Occipital lobe (tissue), 2 donors: ENCODE results near the gene ITPR2. TPM values are rescaled to one million over a fixed set of nuclear protein-coding genes. Genes with fewer than 3 reads are reported as not detected.
A peak's percentile ranks its signal among the peaks of the same experiment; 100 is the strongest.

Experiments
- DNase-seq: peaks from one replicate; lab custom pipeline; 2025; lab: John Stamatoyannopoulos, UW
- total RNA-seq: library from RNA; depleted of rRNA; stranded (reverse); fragments of >200 nt; gene quantifications from one replicate; pipeline ENCODE4 v1.2.3, GENCODE V29; 2014

The ITPR2 gene
- total RNA-seq, 1 donor from 2014 or later, result 31.0 TPM

DNA sequence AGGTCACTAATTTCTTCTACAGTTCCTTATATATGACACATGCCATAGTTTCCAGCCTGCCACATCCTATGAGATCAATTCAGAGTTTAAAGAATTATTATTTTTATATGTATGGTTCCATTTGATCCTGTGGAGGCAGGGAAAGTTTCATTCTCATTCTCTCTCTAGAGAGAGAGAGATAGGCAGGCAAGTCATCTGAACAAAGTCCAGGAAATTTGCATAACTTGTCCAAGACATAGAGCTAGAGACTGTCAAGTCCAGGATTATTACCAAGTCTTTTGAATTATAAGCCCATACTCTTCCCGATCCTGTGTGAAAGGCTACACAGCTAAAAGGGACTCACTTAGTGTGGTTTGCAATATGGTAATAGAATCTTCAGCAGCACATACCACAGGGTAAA is 422.3 kb downstream of the ITPR2 start:
- DNase-seq, result no peak

DNA sequence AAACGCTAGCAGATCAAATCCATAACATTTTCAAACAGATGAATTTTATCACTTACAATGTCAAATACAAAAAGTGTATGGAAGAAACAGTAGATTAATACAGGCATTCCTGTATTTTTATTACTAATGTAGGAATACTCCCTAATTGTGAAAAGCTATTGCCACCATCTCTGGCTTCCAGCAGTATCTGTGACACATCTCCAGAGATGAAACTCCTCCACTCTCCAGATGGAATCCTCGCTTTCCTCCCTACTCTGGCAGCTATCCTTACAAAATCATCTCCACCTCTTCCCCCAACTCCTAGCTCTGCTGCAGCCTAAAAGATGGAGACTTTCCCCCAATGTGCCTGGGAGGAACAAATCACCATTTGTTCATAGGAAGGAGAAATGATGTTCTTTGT is 426.2 kb downstream of the ITPR2 start:
- peak; percentile 14 for DNase-seq

DNA sequence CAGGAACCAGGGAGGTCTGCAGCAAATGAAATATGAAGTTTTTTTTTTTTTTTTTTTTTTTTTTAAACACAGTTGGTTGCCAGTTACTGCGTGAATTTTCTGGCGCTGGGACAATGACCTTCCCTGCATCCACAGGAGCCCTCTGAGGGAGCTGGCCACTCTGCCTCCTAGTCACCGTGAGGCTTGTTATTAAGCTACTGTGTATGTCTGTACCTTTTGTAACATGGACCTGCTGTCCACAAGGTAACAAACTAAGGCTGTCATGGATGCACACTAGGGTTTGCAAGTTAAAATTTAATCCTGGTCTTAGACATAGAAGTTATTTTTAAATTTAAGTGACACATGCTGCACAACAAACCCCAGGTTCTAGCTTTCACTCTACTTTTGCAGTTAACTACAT is 426.6 kb downstream of the ITPR2 start:
- no peak for DNase-seq

DNA sequence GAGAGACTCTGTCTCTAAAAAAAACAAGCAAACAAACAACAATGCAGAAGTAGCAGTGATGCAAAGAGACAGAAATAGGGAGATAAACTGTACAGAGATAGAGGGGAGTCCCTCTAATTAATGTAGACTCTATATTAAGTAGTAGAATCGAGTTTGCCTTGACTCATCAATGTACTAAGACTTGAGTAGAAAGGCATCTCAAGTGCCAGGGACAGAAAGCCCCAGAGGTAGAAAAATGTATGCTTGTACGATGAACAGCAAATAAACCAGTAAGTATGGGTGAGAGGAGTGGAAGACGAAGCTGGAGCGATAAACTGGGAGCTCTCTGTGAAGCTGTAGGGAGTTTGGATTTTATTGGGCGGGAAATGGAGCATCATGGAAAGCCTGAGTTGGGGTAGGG is 429.4 kb downstream of the ITPR2 start:
- DNase-seq, result no peak

DNA sequence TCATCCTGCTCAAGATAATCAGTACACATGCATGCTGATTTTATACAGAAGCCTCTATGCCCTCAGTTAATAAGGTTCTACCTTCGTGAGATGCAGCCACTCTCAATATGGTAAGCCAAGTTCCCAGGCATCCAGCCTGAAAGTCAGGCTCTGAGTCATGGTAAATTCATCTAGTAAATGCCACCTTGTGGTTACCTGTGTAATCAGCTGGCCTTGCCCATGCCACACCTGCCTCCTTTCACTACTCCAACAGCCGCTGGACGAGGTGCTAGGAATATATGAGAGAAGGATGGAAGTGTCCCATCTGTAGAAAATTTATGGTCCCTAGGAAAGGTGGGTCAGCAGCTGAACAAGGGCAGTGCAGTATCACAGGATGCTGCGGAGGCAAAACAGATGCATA is 430.3 kb downstream of the ITPR2 start:
- DNase-seq, result no peak

DNA sequence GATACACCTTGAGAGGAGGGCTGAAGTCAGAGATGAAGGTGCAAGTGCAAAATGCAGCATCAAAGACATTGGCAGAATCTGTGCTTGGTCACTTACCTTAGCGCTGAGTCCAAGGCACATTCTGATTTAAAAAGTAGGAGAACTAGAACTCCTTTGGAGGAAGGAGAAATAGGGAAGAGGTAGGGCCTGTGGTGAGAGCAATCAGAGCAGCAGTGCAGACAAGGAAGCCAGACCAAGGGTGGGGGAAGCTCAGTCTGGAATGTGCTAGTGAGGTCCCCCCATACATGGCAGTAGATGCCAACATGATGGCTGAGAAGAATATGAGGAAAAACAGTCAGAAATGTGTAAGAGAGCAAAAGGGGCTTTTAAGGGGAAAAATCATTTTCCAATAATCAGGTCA is 431.1 kb downstream of the ITPR2 start:
- DNase-seq, result no peak

DNA sequence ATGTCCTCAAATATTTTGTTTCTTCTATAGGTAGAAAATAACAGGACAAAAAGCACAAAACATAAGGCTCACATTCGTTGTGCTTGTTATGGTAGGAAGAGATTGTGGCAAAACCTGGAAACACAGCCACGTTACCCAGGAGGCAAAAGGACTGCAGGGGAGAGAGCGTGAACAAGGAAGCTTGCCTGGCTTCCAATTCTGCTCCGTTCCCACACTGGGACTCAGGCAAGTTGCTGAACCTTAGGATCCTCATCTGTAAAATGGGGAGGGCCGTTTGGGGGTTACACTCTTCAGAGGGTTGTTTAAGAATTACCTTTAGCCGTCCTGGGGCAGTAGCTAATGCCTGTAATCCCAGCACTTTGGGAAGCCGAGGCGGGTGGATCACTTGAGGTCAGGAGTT is 432.4 kb downstream of the ITPR2 start:
- DNase-seq, result no peak

DNA sequence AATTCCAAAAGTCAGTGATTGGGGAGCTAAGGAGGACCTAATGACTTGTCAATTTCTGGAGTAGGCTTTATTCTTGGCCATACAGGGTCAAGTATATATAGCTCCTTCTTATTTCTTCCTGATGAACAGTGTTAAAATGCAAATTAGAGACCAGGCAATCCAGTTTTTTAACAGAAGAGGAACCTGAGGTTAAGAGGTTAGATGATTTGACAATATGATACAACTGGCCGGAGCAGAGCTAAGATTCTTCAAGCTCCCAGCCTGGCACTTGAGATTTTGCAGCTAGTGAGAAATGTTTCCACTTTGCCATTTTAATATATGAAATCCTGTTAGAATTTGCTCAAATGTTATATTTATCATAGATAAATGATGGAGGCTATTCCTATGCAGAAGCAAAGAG is 433.6 kb downstream of the ITPR2 start:
- DNase-seq, result no peak

DNA sequence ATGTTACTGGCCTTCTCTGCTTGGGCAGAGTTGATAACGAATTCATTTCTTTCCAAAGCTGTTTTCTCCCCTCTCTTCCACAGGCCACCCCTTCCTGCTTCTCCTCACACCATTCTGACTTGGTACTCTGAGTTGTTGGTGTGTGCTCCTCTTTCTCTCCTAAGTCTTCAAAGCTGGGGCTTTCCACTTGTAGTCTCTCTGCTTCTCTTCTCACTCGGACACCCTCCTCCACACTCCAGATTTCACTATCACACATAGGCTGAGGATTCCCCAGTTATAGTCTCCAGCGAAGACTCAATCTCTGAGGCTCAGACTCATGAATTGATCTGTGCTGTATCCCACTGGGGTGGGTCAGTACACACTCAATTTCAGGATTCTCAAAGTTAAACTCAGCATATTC is 436.6 kb downstream of the ITPR2 start:
- DNase-seq, result no peak

DNA sequence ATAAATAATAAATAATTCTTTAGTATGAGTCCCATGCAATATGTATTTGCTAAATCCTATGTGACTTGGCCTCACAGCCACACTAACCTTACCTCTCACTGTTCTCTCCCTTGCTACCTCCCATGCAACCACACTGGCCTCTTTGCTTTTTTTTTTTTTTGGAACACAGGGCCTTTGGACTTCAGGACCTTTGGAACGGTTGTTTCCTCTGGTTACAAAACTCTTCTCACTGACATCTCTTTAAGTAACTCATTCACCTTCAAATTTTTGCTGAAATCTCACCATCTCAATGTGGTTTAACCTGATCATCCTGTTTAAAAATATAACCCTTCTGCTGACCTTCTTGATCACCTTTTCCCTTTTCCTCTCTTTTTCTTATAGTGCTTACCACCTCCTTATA is 443.7 kb downstream of the ITPR2 start:
- DNase-seq, result no peak

DNA sequence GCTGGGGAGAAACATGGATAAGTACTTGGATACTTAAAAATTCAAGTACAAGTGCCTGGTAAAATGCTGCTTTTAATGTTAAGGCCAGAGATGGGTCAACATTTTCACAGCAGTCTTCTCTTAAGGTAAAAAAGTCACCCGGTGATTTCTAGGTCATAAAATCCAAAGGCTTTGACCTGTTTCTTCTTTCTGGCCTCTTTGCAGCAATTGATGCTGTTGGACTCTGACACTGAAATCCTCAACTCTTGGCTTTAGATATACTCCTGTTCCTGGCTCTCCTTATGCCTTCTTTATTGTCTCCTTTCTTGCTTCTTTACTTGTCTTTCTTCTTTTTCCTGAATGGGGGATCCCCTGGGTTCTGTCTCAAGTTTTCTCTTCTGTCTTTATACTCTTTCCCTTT is 448.5 kb downstream of the ITPR2 start:
- DNase-seq, result no peak

DNA sequence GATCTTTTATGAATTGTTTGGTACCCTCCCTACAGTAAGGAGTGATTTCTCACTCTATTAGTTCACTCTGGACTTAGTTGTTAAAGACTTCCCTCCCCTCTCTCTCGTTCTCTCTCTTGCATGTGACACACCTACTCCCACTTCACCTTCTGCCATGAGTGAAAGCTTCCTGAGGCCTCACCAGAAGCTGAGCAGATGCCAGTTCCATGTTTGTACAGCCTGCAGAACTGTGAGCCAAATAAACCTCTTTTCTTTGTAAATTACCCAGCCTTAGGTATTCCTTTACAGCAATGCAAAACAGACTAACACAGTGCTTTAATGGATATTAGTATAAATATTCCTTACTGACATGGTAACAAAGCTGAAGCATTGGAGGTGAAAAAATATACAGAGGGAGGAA is 450.0 kb downstream of the ITPR2 start:
- no peak for DNase-seq

DNA sequence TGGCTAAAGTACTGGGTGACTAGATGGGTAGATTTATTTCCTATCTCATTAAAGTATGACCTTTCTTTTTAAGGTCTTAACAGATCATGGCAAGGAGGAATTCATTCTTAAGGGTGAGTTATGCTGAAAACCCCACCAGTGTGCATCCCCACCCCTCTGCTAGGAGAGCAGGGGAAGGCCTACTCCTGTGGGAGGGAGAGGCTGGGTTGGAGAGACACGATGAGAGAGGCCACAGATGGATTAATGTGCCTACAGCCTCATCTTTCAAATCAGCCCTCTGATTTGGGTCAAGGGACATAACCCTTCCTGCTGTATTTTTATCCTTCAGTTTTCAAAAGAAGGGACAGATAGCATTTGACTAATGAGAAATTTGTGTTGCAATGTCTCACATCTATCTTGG is 452.1 kb downstream of the ITPR2 start:
- DNase-seq, result no peak

DNA sequence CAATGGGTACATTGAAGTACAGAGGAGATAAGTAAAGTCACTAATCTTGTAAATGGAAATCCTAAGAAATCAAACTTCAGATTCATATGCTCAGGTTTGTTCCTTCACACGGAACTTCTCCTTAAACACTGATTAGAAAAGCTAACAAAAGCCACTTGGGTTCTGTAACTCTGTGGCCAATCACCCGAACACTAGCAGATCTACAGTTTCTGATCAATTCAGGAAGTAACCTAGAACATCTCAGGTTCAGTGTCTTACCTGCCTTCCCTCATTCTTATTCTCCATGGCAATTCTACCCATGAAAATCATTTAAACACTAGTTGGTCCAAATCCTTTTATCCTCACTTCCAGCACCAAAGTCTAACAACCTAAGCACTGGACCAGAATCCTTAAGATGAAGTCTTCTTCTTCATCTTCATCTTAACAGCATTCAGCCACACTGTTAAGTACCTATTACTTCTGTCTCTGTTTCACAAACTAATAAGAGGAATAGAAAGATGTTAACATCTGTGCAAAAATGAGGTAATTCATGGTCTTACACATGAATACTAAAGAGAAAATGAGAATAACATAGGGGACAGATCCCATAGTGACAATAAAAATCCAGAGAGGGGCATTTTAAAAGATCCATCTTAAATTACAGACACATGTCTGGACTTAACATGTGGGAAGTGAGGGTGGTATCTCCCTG is 453.1 kb downstream of the ITPR2 start:
- no peak for DNase-seq

DNA sequence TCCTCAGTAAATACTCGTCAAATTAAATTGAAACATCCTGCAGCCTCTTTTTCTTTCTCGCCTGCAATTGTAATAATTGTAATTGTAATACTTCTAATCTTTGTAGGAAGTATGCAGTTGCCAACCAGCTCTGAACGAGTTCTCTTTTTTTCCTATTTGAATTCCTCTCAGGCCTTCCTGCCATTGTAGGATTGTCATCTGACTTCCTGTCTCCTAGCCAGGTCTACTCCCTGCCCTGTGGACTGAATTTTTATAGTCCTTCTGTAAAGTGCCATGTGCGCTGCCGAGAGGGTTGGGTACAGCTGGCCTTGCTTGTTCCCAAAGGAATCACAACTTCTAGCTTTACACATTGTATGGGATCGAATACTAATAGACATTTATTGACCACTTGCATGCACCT is 454.3 kb downstream of the ITPR2 start:
- DNase-seq, result peak; percentile 3

DNA sequence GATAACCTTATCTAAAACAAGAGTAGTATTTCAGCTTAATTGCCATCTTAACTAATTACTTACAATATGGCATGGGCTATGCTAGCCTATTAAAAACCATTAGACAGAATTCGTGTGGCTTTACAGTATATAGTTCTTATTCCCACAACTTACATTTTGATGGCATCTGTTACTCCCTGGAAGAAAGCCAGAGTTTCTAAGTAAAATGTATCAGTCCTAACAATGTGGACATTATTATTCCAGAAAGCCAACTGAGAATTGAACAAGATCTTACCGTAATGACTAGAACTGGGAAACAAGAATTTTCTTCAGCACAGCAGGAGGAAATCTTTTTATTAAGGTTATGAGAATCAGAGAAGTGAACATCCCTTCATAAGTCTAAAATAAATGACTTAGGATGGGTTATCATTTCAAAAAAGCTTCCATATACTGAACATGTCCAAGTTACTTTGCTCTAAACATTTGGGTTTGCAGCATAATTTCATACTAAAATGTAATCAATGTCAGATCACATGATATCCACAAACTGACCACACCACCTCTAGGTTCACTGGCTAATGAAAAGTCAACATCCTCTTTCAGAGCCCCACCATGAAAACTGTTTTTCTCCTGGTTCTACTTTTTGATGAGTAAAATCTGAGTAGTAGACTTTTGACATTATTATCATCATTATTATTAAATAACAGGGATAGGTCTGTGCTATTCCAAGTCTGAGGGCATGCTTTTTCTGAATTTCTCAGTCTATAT is 457.9 kb downstream of the ITPR2 start:
- DNase-seq, result no peak

DNA sequence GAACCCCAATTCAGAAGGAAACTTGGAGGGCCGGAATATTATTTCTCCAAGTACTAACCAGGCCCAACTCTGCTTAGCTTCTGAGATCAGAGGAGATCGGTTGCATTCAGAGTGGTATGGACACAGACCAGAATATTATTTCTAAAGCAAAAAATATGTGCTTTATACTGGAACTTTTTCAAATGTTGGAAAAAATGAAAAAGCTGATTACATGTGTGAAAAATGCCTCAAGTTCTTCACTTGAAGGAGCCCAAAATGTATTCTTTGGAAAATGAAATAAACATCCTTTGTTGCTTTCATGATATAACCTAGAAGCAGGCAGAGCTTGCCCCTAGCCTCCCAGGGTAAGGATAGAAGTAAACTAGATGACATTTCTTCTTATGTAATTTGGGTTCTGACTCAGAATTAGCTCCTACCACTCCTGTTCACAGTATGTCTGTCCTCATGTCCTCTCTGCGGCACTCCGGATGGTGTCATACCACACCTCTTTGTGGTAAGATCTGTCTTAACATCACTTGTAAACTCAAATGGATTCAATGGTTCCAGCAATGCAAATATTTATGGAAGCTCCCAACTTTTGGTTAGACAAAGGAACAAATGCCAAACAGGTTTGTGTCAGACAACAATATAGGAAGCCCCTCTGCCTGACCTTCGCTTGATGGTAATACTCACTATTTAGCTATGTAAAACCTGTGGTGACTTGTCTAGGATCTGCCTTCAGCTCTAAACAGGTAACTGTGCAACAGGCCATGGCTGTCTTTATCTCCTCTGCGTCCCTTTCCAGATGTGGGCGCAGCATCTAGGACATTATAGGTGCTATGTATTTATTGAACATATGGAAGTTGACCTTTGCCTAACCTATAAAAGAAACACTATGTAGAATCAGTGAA is 459.1 kb downstream of the ITPR2 start:
- no peak for DNase-seq

DNA sequence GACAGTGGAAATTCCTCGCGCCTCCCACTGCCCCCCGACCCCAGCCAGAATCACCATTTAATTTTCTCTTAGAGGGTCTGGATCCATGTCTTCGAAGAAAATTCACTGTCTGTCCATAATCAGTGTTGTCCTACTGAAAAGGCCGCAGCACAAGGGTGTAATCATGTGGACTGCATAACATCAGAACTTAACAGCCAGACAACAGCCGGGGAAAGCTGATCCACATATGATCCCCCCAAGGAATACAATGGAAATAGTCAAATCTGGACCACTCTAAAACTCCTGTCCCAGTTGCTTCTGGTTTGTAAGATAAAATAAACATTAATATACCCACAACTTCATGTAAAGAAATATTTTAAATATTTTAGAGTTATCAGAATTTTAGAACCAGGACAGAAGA is 460.1 kb downstream of the ITPR2 start:
- DNase-seq, result no peak

DNA sequence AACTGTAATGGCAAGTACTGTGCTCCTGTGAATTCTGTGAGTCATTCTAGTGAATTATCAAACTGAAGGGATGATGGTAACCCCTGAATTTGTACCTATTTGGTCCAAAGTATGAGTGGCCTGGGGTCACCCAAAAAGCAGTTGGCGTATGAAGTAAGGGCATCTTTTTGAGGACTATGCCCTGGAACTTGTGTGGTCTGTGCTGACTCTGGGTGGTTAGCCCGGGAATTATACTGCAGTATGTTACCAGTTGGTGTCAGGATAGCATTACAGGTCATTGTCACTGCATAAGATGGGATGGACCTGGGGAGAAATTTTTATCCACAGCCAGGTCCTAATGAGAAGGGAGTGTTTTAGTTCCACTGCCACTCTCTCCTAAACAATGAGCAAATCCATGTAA is 462.9 kb downstream of the ITPR2 start:
- DNase-seq, result no peak

DNA sequence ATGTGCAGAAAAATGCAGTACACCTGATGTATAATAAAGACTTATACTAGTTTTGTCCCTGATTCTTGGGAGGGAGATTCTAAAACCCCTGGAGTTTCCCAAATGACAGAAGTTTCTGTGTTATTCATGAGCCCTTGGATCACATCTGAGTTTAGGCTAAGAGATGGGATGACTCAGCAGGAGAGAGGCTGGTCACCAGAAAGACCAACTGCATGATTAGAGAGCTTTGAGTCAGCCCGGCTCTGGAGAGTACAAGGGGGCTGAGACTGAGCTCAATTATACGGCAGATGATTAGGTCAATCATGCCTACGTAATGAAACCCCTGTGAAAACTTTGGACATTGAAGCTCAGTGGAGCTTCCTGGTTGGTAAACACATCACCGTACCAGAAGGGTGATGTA is 463.4 kb downstream of the ITPR2 start:
- DNase-seq, result no peak

DNA sequence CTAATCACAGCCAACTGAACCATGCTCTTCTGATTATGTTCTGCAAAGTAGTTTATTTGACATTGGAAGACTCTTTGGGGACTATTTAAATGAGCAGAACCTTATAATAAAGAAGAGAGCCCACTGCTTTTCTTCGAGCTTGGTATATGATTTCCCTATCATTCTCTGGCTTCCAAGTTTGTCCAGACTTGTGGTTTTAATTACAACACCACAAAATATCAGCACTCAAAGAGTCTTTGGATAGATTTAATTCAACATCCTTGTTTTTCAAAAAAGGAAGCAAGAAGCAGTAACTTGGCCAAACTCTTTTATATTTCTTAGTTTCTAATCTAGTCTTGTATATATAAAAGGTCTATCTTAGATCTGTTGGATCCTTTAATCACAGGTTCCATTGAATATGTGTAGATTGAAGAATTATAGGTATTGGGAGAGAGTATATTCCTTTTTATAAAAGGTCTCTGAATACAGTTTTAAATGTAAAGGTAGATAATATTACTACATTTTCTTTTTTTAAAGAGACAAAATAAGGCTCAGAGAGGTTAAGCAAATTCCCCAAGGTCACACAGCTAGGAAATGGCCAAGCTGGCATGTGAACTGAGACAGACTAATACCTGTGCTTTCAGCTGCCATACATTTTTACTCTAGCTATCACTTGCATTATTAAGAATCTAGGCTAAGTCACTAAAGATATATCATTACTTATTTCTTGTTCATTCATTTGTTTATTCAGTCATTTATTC is 464.8 kb downstream of the ITPR2 start:
- DNase-seq, result no peak

DNA sequence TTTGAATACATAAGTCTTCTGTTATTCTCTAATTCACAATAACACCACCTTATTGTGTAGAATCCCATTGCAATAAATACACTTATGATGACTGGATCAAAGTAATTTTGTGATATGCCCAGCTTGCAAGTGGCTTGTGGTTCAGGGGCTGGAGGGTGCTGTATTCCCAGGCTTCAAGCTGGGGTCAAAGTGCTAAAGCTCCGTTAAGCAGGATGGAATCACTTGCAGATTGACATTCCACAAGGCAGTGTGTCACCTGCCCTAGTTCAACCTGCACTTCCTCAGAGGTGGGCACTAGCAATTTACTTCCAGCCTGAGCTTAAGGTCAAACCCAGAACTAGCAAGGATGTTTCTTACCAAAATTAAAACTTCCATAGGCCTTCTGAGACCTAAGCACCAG is 471.0 kb downstream of the ITPR2 start:
- DNase-seq, result no peak
